ENCODE measurements around the gene EPB41L4B. TPM values are rescaled to one million over a fixed set of nuclear protein-coding genes. Genes with fewer than 3 reads are reported as not detected.
A peak's percentile ranks its signal among the peaks of the same experiment; 100 is the strongest.

The EPB41L4B gene
- total and polyA plus RNA-seq, 2 of the 13 experiments (the other 11 are each of a cell fraction or from before 2014, with no cell fraction given), result 17.6 to 22.1 TPM

GRCh38 chr9:109316207-109316640, 4.6 kb downstream of the EPB41L4B start (continued):
- TF ChIP-seq ZNF503 (CRISPR knock-in tag; IDR thresholded peaks at IDR 0.05), result no peak
- TF ChIP-seq EP300 (IDR thresholded peaks at IDR 0.05; ENCODE audit: low read depth in 2 of 2, low read length in 2 of 2), result no peak
- TF ChIP-seq EP300 (CRISPR knock-in tag; IDR thresholded peaks at IDR 0.05; ENCODE audit: borderline replicate concordance), result no peak
- TF ChIP-seq GATAD1 (CRISPR knock-in tag; IDR thresholded peaks at IDR 0.05), result no peak
- 0 out of 2 replicates have a peak, but pooled peaks have one; percentile 65 for TF ChIP-seq HNRNPL (IDR thresholded peaks at IDR 0.05; ENCODE audit: low read depth, low read length)
- TF ChIP-seq MBNL3 (CRISPR knock-in tag; conservative IDR thresholded peaks at IDR 0.05), result no peak
- no peak for TF ChIP-seq FOXJ3 (CRISPR knock-in tag; IDR thresholded peaks at IDR 0.05; ENCODE audit: borderline replicate concordance)
- TF ChIP-seq KLF12 (CRISPR knock-in tag; IDR thresholded peaks at IDR 0.05; ENCODE audit: borderline replicate concordance), result no peak
- no peak for TF ChIP-seq ZBTB25 (CRISPR knock-in tag; IDR thresholded peaks at IDR 0.05)
- TF ChIP-seq ZNF546 (CRISPR knock-in tag; conservative IDR thresholded peaks at IDR 0.05), result no peak
- TF ChIP-seq ZNF788 (CRISPR knock-in tag; IDR thresholded peaks at IDR 0.05; ENCODE audit: borderline replicate concordance), result no peak
- TF ChIP-seq ZNF570 (CRISPR knock-in tag; IDR thresholded peaks at IDR 0.05; ENCODE audit: borderline replicate concordance), result no peak
- no peak for TF ChIP-seq DMAP1 (CRISPR knock-in tag; IDR thresholded peaks at IDR 0.05)
- TF ChIP-seq KAT2B (IDR thresholded peaks at IDR 0.05; ENCODE audit: borderline replicate concordance, low read depth, low read length), result no peak
- no peak for TF ChIP-seq ZNF558 (CRISPR knock-in tag; IDR thresholded peaks at IDR 0.05; ENCODE audit: borderline replicate concordance)

Measured in HepG2 (cell line).